ENCODE measurements around the gene ZMPSTE24.

ZMPSTE24 gene

GRCh38 chr1:40255231-40255630 is 2.8 kb upstream of the ZMPSTE24 start:
- H3K27me3 ChIP-seq (ENCODE audit: insufficient read depth, low read depth, severe bottlenecking) = no peaks in the 10 kb centered on the region
- H3K4me3 ChIP-seq (ENCODE audit: low read depth, low read length) = no peak overlapping the region
- peaks cover 7% of the 10 kb centered on the region for H3K36me3 ChIP-seq
- no peak for DNase-seq
- no peak overlapping the region for H3K27ac ChIP-seq
- no peak for TF ChIP-seq CTCF (IDR thresholded peaks at IDR 0.05; ENCODE audit: low read depth, low read length)
- H3K9me3 ChIP-seq (ENCODE audit: severe bottlenecking) = no peaks in the 10 kb centered on the region

- peak overlapping the region; percentile 100 for H3K4me3 ChIP-seq (ENCODE audit: low read depth, low read length)
- TF ChIP-seq CTCF (IDR thresholded peaks at IDR 0.05; ENCODE audit: low read depth, low read length) = no peak
- no peaks in the 10 kb centered on the region for H3K9me3 ChIP-seq (ENCODE audit: severe bottlenecking)
- H3K27me3 ChIP-seq (ENCODE audit: insufficient read depth, low read depth, severe bottlenecking) = no peaks in the 10 kb centered on the region
- H3K27ac ChIP-seq = peak overlapping the region; percentile 97
- peaks cover 20% of the 10 kb centered on the region for H3K36me3 ChIP-seq
- DNase-seq = no peak
These were observed 1.5 kb upstream of the ZMPSTE24 start for GRCh38 chr1:40256401-40257084.

- Histone ChIP-seq H3K36me3 (peaks cover 28% of the 10 kb centered on the region), H3K27me3 (ENCODE audit: insufficient read depth, low read depth, severe bottlenecking) (no peaks in the 10 kb centered on the region), H3K27ac (peak overlapping the region; percentile 97), H3K9me3 (ENCODE audit: severe bottlenecking) (no peaks in the 10 kb centered on the region), H3K4me3 (ENCODE audit: low read depth, low read length) (peak overlapping the region; percentile 100)
- no peak for DNase-seq
- no peak for TF ChIP-seq CTCF (IDR thresholded peaks at IDR 0.05; ENCODE audit: low read depth, low read length)
These were observed 736 bp upstream of the ZMPSTE24 start for GRCh38 chr1:40257313-40257687.

- TF ChIP-seq CTCF (IDR thresholded peaks at IDR 0.05; ENCODE audit: low read depth, low read length) = no peak
- Histone ChIP-seq H3K36me3 (peaks cover 38% of the 10 kb centered on the region), H3K27me3 (ENCODE audit: insufficient read depth, low read depth, severe bottlenecking) (no peaks in the 10 kb centered on the region), H3K27ac (peak overlapping the region; percentile 73), H3K4me3 (ENCODE audit: low read depth, low read length) (peak overlapping the region; percentile 100), H3K9me3 (ENCODE audit: severe bottlenecking) (no peaks in the 10 kb centered on the region)
- DNase-seq = no peak
These were observed 371 bp downstream of the ZMPSTE24 start for GRCh38 chr1:40258445-40258769.

- H3K9me3 ChIP-seq (ENCODE audit: severe bottlenecking) = no peaks in the 10 kb centered on the region
- no peak for TF ChIP-seq CTCF (IDR thresholded peaks at IDR 0.05; ENCODE audit: low read depth, low read length)
- H3K36me3 ChIP-seq = peaks cover 59% of the 10 kb centered on the region
- no peak overlapping the region for H3K27ac ChIP-seq
- no peaks in the 10 kb centered on the region for H3K27me3 ChIP-seq (ENCODE audit: insufficient read depth, low read depth, severe bottlenecking)
- no peak for DNase-seq
- H3K4me3 ChIP-seq (ENCODE audit: low read depth, low read length) = no peak overlapping the region
These were observed 6.3 kb downstream of the ZMPSTE24 start for GRCh38 chr1:40264354-40264781.

GRCh38 chr1:40265298-40265697 is 7.3 kb downstream of the ZMPSTE24 start:
- H3K9me3 ChIP-seq (ENCODE audit: severe bottlenecking) = no peaks in the 10 kb centered on the region
- no peak overlapping the region for H3K4me3 ChIP-seq (ENCODE audit: low read depth, low read length)
- H3K27ac ChIP-seq = no peak overlapping the region
- DNase-seq = no peak
- no peaks in the 10 kb centered on the region for H3K27me3 ChIP-seq (ENCODE audit: insufficient read depth, low read depth, severe bottlenecking)
- TF ChIP-seq CTCF (IDR thresholded peaks at IDR 0.05; ENCODE audit: low read depth, low read length) = no peak
- peaks cover 65% of the 10 kb centered on the region for H3K36me3 ChIP-seq

All from WERI-Rb-1 (cell line).